Adipocyte (in vitro differentiated cells): ENCODE results near the gene TMEM115.

Experiments
- DNase-seq: peaks from one replicate; pipeline ENCODE4 v3.0.0-alpha.2; 2015; ENCODE audit warnings: low read depth
- H3K27me3 ChIP-seq: replicated peaks from 2 replicates; pipeline ENCODE4 v1.7.0; 2013; ENCODE audit warnings: mild to moderate bottlenecking, low read length, moderate library complexity; ENCODE audit not compliant: control insufficient read depth, insufficient read depth
- H3K36me3 ChIP-seq: 2 replicates; pipeline ENCODE4 v1.7.0; 2013; ENCODE audit warnings: low read length, mild to moderate bottlenecking, moderate library complexity; ENCODE audit not compliant: control insufficient read depth, insufficient read depth, severe bottlenecking
- H3K4me1 ChIP-seq: 2 replicates; pipeline ENCODE4 v1.7.0; 2013; ENCODE audit warnings: mild to moderate bottlenecking, low read length, moderate library complexity; ENCODE audit not compliant: control insufficient read depth, insufficient read depth
- H3K4me3 ChIP-seq: 2 replicates; pipeline ENCODE4 v1.7.0; 2013; ENCODE audit warnings: mild to moderate bottlenecking, low read length, moderate library complexity
- H3K9ac ChIP-seq: 2 replicates; pipeline ENCODE4 v1.7.0; 2013; ENCODE audit warnings: mild to moderate bottlenecking, low read length, moderate library complexity
- H3K9me3 ChIP-seq: 2 replicates; pipeline ENCODE4 v1.7.0; 2013; ENCODE audit warnings: mild to moderate bottlenecking, low read length, moderate library complexity; ENCODE audit not compliant: control insufficient read depth

The TMEM115 gene

GRCh38 chr3:50350213-50350526 is 9.2 kb downstream of the TMEM115 start:
- DNase-seq: no peak
- Histone ChIP-seq H3K9ac (peak overlapping the region; percentile 95), H3K4me1 (peaks cover 28% of the 10 kb centered on the region), H3K4me3 (peak overlapping the region; percentile 88), H3K9me3 (no peaks in the 10 kb centered on the region), H3K27me3 (no peaks in the 10 kb centered on the region), H3K36me3 (peaks cover 31% of the 10 kb centered on the region)

- Histone ChIP-seq H3K4me1 (peaks cover 29% of the 10 kb centered on the region), H3K4me3 (no peak overlapping the region), H3K9me3 (no peaks in the 10 kb centered on the region), H3K9ac (no peak overlapping the region), H3K27me3 (no peaks in the 10 kb centered on the region), H3K36me3 (peaks cover 9% of the 10 kb centered on the region)
- peak; percentile 86 for DNase-seq
These were observed 12.0 kb downstream of the TMEM115 start for GRCh38 chr3:50347187-50347813.

GRCh38 chr3:50345586-50346234 is 13.6 kb downstream of the TMEM115 start, which contains the start of gene ZMYND10:
TSS of gene ZMYND10 (minus strand) at chr3:50345732. CDS start at chr3:50345579, 153 bp downstream.
- peak within 1 kb of the TSS; percentile 73 for H3K9ac ChIP-seq
- no peaks in the 10 kb centered on the region for H3K27me3 ChIP-seq
- DNase-seq: peak; percentile 67
- H3K4me3 ChIP-seq: peak within 1 kb of the TSS; percentile 76
- peaks cover 26% of the 10 kb centered on the region for H3K4me1 ChIP-seq
- no peaks in the 10 kb centered on the region for H3K9me3 ChIP-seq
- peaks cover 9% of the 10 kb centered on the region for H3K36me3 ChIP-seq

- Histone ChIP-seq H3K9me3 (no peaks in the 10 kb centered on the region), H3K9ac (peak overlapping the region; percentile 73), H3K4me3 (peak overlapping the region; percentile 76), H3K27me3 (no peaks in the 10 kb centered on the region), H3K36me3 (peaks cover 9% of the 10 kb centered on the region), H3K4me1 (peaks cover 25% of the 10 kb centered on the region)
- DNase-seq: no peak
These were observed 14.3 kb downstream of the TMEM115 start for GRCh38 chr3:50345008-50345407.

GRCh38 chr3:50342813-50343633 is 16.3 kb downstream of the TMEM115 start:
- no peaks in the 10 kb centered on the region for H3K27me3 ChIP-seq
- DNase-seq: no peak

GRCh38 chr3:50341996-50342650 is 17.2 kb downstream of the TMEM115 start:
- H3K4me1 ChIP-seq: peaks cover 39% of the 10 kb centered on the region
- DNase-seq: no peak
- peak overlapping the region; percentile 89 for H3K9ac ChIP-seq
- H3K9me3 ChIP-seq: no peaks in the 10 kb centered on the region
- no peak overlapping the region for H3K4me3 ChIP-seq
- no peaks in the 10 kb centered on the region for H3K36me3 ChIP-seq
- no peaks in the 10 kb centered on the region for H3K27me3 ChIP-seq

More at GRCh38 chr3:50342813-50343633, 16.3 kb downstream of the TMEM115 start:
- Histone ChIP-seq H3K36me3 (peaks cover under 1% of the 10 kb centered on the region), H3K9me3 (no peaks in the 10 kb centered on the region), H3K4me1 (peaks cover 35% of the 10 kb centered on the region), H3K9ac (no peak overlapping the region), H3K4me3 (no peak overlapping the region)

GRCh38 chr3:50341537-50341936 is 17.8 kb downstream of the TMEM115 start:
- H3K4me1 ChIP-seq: peaks cover 39% of the 10 kb centered on the region
- no peak for DNase-seq
- peak overlapping the region; percentile 80 for H3K4me3 ChIP-seq
- H3K36me3 ChIP-seq: no peaks in the 10 kb centered on the region
- H3K9me3 ChIP-seq: no peaks in the 10 kb centered on the region
- no peaks in the 10 kb centered on the region for H3K27me3 ChIP-seq
- H3K9ac ChIP-seq: peak overlapping the region; percentile 89

GRCh38 chr3:50340448-50341329 is 18.6 kb downstream of the TMEM115 start, which contains the start of gene RASSF1:
TSS of gene RASSF1 (minus strand) at chr3:50340836. CDS start at chr3:50340805, 31 bp downstream.
- Histone ChIP-seq H3K9ac (peak within 1 kb of the TSS; percentile 89), H3K4me1 (peaks cover 44% of the 10 kb centered on the region), H3K36me3 (no peaks in the 10 kb centered on the region), H3K27me3 (no peaks in the 10 kb centered on the region), H3K9me3 (no peaks in the 10 kb centered on the region), H3K4me3 (peak within 1 kb of the TSS; percentile 80)
- DNase-seq: no peak

- H3K4me3 ChIP-seq: peak overlapping the region; percentile 80
- no peaks in the 10 kb centered on the region for H3K36me3 ChIP-seq
- no peaks in the 10 kb centered on the region for H3K9me3 ChIP-seq
- no peak for DNase-seq
- peak overlapping the region; percentile 89 for H3K9ac ChIP-seq
- peaks cover 45% of the 10 kb centered on the region for H3K4me1 ChIP-seq
- H3K27me3 ChIP-seq: no peaks in the 10 kb centered on the region
These were observed 19.2 kb downstream of the TMEM115 start for GRCh38 chr3:50340147-50340447.

GRCh38 chr3:50339485-50340146 is 19.7 kb downstream of the TMEM115 start:
- Histone ChIP-seq H3K4me3 (peak overlapping the region; percentile 80), H3K27me3 (no peaks in the 10 kb centered on the region), H3K36me3 (no peaks in the 10 kb centered on the region), H3K9me3 (no peaks in the 10 kb centered on the region), H3K4me1 (peaks cover 49% of the 10 kb centered on the region), H3K9ac (peak overlapping the region; percentile 89)
- no peak for DNase-seq
